GM12801 (cell line): ENCODE measurements around the gene FKBP8.

Experiments used
- CTCF ChIP-seq: IDR thresholded peaks from one replicate; pipeline ENCODE4 v1.5.1; 2011; ENCODE audit warnings: control low read depth; ENCODE audit not compliant: insufficient read length; ENCODE audit errors: extremely low read depth

FKBP8 gene

GRCh38 chr19:18495204-18495911 lies 48.0 kb downstream of the FKBP8 start:
- no peak for TF ChIP-seq CTCF

GRCh38 chr19:18494267-18494607 lies 49.1 kb downstream of the FKBP8 start:
- no peak for TF ChIP-seq CTCF

GRCh38 chr19:18493440-18494266 lies 49.7 kb downstream of the FKBP8 start:
- no peak for TF ChIP-seq CTCF

- TF ChIP-seq CTCF: no peak
Observed at GRCh38 chr19:18491995-18492953, 51.1 kb downstream of the FKBP8 start.

GRCh38 chr19:18490728-18491127 lies 52.6 kb downstream of the FKBP8 start:
- TF ChIP-seq CTCF: no peak

- TF ChIP-seq CTCF: no peak
Observed at GRCh38 chr19:18489627-18490184, 53.7 kb downstream of the FKBP8 start.
